ENCODE measurements around the gene GAGE10.

Gene GAGE10, protein sequence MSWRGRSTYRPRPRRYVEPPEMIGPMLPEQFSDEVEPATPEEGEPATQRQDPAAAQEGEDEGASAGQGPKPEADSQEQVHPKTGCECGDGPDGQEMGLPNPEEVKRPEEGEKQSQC

DNA sequence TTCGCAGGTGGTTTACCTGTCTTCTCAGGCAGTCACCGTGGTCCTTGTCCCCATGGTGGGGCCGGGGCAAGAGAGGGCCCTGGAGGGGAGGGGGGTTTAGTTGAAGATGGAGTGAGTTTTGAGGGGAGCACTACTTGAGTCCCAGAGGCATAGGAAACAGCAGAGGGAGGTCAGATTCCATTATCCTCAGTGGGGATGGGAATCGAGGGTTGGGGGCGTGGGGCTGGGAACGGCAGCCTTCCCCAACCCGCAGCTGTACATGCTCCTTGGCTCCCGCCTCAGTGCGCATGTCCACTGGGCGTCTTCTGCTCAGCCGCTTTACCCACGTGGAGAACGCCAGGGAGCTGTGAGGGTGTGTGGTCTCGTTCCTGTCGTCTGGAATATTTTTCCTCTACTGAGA, at the start of gene GAGE10:
Gene GAGE10, plus strand, starts transcription at position 301 of the 400 bp plus-strand sequence. CDS start 1,214 bp downstream, outside the sequence.
- DNase-seq, result no peak

DNA sequence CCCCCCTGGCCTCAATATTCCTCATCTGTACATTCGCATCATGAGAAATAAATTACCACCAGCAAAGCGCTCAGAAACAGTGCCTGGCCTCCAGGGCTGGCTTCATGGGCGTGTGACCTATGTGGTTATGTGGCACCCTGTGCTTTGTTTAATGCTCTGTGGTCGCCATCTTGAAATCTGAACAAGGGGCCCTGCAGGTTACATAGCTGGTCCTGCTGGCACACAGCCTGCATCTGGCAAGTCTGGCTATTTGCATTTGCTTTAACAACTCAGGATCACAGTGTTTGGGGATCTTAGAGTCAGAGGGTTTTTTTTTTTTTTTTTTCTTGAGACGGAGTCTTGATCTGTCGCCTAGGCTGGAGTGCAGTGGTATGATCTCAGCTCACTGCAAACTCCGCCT, 48.8 kb upstream of the GAGE10 start:
- DNase-seq, result no peak

DNA sequence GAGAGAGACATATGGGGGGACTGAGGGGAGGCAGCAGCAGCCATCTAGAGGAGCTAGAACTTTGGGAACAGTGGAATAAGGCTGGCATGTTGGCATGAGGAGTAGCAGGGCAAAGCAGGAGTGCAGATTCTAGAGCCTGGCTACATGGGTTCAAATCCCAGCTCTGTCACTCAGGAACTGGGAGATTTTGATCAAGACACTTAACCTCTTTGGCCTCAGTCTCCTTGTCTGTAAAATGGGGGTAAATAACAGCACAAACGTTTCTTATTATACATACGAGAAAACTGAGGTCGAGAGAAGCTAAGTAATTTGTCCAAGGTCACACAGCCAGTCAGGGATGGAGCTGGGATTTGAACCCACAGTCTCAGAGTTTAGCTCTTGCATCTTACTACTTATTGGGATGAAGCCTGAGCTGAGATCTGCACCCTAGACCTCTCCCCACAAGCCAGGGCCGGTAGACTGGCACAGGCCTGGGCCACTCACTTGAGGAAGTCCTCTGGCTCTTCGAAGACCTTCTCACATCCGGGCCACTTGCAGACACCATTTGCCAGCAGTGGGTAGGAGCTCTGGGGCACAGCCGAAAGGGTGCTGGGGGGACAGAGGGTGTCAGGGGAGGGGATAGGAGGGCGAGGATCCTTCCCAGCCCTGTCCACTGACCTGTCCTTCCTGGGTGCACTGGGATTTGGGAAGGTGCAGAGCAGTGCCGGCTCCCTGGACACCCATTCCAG, 47.0 kb upstream of the GAGE10 start:
- no peak for DNase-seq

DNA sequence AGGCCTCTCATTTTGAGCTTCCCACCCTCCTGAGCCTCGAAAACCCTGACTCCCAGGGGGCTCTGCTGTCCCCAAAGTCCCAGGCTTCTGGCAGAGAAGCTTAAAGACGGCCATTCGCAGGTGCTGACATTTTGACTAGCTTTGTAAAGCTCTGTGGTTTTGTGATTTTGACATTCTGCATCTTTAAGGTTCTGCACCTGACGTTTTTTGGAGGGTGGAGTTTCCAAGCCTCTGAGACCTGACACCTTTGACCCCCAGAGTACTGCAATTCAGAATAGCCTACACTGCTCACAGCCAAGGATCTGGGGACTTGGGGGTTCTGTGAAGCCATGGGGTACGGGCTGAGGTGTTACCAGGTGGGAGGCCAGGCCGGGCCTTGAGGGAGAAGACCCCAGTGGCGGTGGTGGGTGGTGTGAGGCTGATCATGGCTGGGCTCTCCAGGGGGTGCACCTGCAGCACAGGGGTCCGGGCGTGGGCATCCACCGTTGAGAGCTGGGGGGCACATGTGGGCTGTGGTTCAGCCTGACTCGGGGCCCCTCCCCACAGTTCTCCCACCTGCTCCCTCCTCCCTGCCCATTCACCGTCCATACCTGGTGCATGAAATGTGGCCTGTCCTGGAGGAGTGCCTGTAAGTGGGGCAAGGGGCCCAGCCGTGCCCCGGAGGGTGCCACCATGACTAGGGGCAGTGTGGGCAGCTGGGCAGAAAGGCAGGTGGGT, 46.2 kb upstream of the GAGE10 start:
- DNase-seq, result no peak

DNA sequence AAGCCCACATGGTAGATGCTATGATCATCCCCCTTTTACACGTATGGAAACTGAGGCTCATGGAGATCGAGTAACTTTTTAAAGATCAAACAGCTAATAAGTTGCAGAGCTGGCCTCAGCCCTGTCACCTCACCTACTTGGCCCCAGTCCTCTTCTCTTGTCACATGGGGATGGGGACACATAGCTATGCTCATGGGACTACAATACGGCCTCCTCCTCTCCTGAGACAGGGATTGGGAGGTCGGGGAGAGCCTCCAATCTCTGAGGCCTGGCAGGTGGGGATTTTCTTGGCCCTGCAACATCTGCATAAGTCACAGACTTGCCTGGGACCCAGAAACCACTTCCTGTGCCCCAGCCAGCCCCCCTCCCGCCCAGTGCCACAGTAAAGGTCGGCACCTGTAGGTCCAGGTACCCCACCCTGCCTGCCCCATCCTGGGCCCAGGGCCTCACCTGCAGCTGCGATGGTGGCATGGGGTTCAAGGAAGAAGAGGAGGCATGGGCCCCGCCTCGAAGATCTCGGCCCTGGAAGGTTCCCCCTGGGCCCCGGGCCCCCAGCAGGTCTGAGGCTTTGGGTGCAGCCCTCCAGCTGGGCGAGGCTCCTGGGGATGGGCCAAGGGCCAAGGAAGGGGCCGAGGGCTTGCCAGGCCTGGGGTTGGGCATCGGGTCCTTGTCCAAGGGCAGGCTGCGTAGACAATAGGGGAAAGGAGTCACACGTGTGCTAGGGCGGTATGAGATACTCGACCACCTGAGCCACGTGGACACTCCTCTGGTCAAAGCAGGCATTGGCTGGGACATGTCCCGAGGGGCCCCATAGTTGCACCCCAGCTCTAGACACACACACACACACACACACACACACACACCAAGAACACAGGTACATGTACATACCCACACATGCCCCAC, 45.3 kb upstream of the GAGE10 start:
- no peak for DNase-seq

DNA sequence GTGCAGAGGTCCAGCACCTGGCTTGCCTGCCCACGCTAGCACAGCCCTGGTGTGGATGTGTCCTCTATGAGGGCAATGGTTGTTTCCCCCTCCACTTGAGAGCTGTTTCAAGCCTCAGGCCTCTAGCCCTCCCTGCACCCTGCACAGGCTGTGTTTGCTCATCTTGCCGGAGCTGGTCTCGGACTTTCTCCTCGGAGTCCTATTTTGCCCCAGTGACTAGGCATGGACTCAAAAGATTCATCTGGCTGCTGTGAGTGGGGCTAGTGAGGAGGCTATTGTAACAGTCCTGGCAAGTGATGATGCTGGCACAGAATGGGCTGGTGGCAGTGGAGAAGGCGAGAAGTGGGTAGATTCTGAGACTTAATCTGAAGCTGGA, 44.7 kb upstream of the GAGE10 start:
- DNase-seq, result no peak

DNA sequence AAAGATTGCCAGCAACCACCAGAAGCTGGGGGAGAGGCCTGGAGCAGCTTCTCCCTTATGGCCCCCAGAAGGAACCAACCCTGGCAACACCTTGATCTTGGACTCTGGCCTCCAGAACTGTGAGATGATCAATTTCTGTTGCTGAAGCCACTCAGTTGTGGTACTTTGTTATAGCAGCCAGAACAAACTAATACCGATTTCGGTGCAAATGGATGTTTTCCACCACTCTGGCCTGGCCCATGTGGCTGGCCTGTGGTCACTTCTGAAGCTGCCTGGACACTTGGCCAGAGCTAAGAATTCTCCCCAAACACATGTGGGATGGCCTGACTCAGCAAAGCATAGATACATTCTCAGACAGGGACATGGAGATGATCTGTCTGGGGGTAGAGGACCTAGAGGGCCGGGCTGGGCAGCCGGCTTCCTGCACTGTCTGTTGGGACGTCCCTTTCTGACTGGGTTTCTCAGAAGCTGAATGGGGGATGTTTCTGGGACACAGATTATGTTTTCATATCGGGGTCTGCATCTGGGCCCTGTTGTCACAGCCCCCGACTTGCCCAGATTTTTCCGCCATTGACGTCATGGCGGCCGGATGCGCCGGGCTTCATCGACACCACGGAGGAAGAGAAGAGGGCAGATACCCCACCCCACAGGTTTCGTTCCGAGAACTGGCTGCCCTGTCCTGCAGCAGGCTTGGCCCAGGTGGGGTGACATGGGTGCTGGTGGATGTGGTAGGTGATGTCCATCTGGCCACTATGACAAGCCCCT, 43.0 kb upstream of the GAGE10 start:
- DNase-seq, result no peak

DNA sequence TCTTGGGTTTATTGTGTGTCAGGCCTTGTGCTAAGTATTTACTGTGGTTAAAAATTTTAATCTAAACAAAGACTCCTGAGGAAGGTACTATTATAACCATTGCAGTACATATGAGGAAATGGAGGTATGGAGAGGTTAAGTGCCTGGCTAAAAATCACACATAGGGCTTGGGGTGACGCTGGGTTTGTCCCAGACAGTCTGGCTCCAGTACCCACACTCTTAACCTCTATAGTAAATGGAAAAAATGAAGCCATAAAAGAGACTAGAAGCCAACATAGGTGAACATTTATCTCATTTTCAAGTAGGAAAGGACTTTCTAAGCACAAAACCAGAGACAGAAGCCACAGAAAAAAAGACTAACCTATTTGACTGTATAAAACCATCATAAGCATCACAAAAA, 40.8 kb upstream of the GAGE10 start:
- no peak for DNase-seq

DNA sequence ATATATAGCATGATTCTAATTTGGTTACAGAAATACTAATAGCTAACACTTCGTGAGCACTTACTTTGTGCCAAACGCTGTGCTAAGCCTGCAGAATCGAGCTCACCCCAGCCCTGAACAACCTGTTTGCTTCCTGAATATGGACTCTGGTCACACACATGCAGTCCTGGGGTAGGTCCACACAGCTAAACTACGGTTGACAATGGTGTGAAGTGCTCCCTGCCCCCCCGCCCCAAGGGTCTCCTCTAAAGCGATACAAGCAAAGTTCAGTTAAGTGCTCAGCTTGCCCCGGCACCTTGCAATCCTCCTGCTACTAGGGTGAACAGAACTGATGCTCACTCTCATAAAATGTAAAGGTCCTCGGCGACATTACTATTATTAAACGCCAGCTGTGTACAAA, 39.8 kb upstream of the GAGE10 start:
- no peak for DNase-seq

DNA sequence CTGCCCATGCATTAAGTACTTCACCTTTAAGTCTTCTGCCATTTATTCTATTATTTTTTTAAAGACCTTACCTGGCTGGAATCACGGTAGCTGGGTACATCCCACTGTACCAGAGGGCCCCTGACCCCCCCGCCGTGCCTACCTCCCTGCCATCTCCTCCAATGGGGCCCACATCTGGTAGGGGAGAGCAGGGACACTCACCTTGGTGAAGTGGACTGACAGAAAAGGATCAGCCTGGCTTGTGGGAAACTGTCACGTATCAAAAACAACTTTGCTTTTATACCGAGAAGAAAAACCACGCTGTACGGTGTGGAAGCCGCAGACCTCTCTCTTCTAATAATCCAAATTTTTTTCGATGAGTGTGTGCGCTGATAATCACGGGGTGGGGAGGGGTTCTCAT, 39.0 kb upstream of the GAGE10 start, which contains the start of gene FOXP3:
Gene FOXP3, minus strand, starts transcription at position 251 of the 400 bp plus-strand sequence. CDS start 6,205 bp downstream, outside the sequence.
- DNase-seq, result no peak

DNA sequence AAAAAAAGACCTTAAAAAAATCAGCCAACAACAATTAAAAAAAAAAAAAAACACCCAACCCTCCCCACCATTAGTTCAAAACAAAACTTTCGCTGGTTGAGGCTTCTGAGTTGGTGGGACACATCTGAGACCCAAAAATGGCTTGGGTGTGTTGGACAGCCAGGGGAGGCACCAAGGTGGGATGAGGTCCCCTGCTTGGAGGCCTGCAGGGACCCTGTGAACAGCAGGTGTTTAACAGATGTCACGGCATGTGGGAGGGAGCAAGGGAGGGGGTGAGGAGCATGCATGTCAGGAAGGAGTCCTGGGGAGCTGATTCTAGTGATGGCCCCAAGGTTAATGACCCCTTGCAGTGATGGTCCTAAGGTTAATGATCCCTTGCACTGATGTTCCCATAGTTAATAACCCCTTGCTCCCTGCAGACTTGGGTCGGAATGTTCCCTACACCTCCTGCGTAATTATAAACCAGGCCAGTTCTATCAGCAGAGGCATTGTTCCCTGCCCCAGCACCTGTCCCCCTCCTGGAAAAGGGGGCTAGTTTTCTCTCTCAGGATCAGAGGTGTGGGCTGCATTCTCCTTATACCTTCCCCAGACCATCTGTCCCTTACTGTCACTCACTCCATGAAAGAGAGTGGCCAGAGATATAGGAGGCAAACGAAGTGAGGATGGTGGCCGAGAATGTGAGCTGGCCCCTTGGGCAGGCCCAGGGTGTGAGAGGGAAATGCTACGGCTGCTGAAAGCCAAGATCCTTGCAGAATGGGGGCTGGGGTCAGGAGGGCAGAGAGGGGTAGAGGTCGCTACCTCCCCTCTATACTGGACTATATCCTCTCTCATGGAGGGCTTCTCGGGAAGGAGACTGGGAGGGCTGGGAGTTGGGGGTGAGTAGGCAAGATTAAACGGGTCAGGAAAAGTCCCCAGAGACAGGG, 36.7 kb upstream of the GAGE10 start:
- DNase-seq, result no peak

DNA sequence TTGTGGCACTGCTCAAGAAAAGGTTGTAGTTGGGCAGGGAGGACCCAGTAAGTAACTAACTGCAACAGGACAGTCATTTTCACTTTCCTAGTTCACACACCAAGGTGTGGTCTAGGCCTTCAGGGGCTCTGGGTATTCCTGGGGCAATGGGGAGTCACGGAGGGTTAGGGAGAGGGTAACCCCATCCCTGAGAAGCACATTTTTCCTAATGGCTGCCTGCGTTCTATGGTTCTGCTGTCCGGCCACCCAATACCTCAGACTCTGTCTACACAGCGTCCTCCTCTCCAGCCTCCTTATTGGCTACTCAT, 34.8 kb upstream of the GAGE10 start:
- no peak for DNase-seq

DNA sequence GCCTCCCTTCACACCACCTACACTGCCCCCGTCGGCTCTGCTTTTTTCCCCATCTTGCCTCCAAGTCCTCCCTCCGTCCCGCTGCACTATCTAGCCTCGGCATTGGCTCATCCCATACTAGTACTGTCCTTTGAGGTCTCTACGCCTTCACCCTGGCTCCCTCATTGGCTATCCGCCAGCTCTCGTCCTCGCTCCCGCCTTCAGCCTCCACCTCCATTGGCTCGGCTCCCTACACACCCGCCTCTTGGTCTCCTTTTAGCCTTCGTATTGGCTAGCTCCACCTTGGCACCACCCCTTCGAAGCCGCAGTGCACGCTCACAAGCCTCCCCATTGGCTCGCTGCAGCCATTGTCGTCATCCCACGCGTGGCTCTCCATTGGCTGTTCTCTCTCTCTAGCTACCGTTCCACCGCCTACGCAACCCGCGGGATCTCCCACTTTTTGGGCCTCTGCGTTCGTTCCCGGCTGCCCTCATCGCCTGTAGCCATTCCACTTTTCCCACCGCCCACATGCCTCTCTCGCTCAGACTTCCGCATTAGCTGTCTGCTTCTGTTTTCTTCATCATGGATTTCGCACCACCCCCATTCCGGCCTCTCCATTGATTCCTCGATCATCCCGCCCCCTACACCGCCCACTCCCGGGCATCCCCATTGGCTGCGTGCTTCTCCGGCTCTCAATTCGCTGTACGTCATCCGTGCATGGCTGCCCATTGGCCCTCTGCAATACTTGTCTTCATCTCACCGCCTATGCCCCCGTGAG, 34.3 kb upstream of the GAGE10 start:
- peak; percentile 96 for DNase-seq

DNA sequence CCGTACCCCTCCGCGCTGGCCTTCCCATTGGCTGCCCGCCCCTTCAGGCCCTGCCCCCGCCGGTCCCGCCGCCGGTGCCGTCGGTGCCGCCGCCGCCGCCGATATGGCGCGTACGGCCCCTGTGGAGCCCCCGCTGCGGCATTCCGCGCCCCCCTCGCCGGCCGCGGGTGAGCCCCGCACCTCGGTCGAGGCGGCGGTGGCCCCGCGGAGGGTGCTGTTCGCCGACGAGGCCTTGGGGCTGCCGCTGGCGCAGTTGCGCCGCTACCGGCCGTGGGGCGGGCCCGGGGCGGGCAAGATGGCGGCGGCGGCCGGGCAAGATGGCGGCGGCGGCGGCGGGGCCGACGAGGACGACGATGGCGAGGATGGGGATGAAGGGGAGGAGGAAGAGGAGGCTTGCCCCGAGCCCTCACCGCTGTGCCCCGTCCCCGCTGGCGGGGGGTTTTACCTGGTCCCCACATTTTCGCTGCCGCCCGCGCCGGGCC, 33.6 kb upstream of the GAGE10 start, which contains the start of gene PPP1R3F:
Gene PPP1R3F, plus strand, starts transcription at position 27 of the 482 bp plus-strand sequence. Its CDS starts 77 bp downstream, at position 104.
- DNase-seq, result no peak

DNA sequence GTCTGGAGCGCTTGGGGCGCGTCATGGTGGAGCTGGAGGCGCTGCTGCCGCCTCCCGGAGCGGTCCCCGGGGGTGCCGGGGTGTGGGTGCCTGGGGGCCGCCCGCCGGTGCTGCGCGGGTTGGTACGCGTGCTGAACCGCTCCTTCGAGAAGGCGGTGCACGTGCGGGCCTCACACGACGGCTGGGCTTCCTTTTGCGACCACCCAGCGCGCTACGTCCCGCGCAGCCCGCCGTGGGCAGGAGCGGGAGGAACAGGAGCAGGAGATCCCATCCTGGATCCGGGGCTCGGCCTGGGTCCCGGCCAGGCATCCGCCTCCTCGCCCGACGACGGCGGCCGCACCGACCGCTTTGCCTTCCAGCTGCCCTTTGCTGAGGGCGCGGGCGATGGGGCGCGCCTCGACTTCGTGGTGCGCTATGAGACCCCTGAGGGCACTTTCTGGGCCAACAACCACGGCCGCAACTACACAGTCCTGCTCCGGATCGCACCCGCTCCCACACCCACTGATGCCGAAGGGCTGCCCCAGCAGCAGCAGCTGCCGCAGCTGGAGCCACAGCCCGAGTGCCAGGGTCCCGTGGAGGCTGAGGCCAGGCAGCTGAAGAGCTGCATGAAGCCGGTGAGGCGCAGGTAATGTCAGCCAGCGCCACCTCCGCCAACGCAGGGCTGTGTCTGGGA, 33.1 kb upstream of the GAGE10 start:
- DNase-seq, result no peak

DNA sequence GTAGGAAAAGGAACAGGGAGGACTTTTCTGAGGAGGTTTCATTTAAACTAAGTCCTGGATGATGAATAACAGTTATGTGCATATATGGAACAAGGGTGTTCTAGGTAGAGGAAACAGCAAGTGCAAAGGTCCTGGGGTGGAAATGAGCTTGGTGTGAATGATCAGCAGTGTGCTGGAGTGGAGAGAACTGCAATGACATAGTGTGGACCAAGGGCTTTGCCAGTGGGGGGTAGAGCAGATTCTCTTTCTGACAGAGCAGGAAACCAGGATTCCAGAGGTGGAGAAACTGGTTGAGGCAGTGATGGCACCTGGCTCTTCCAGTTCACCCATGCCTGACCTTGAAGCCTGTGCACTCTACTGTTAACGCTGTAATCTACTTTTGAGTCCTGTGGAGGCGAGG, 32.1 kb upstream of the GAGE10 start:
- DNase-seq, result no peak

DNA sequence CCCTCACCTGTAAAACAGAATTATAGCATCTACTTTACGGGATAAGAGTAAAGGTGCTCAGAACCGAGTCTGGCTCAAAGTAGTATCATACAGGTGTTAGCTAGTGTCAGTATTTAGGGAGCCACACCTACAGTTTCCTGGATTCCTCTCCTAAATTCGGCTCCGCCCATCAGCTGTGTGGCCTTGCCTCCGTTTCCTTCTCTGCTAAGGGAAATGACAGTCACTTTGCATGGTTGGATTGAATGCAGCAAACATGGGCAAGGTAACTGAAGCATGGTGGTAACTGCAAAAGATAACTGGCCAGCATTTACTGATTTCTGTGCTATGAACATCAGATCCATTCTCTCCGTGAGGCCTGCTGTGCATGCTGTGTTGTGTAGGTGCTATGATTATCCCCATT, 31.0 kb upstream of the GAGE10 start:
- peak; percentile 42 for DNase-seq

DNA sequence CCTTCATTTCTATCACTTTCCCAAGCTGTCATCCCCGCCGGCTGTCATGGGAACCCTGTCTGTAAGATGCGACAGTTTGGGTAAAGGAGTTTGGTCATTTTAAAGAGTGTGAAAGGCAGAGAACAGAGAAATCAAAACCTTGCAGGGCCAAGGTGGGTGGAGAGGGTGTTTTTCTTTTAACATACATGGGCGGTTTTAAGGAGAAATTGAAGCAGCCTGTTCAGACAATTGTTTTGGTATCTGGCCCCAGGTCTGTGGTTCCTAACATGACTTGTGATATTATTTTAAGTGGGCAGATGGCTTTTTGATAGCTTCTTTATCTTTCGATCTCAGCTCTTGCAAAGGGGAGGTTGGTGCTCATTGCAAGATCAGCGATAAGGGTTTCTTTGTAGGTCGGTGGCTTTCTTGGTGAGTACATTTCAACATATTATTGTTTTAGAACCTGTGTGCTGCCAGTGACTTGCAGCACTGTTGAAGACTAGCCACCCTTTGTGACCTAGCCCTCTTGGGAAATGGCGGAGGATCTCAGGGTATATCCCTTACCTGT, 30.2 kb upstream of the GAGE10 start:
- DNase-seq, result peak; percentile 76

DNA sequence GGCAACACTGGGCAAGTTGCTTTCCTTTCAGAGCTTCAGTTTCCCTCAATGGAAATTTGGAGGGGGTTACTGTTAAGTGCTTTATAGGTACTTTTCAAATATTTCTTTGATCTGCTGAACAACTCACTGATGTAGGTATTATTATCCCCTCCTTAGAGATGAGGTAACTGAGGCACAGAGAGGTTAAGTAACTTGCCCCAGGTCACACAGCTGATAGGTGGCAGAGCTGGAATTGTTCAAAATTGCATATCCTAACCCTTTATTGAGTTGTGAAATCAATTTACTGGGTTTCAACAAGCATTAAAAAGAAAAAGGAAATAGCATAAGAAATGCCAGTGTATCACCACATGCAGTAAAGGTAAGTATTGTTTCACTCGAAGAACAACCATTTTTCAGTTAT, 27.2 kb upstream of the GAGE10 start:
- DNase-seq, result no peak

Measured in activated CD4-positive, alpha-beta T cell treated with anti-CD3 and anti-CD28 coated beads, Interleukin-10, Interleukin-2, amounts not matched to agents 100 ng/mL and 50 ng/mL, durations not matched to agents 16 hours and 8 hours (primary cell).